AG10803 (cell line): ENCODE measurements around the gene PPP1R14C.

Experiments
- DNase-seq: peaks from one replicate; pipeline ENCODE4 v3.0.0; 2010; ENCODE audit warnings: low read depth
- H3K4me3 ChIP-seq: 2 replicates; pipeline ENCODE4 v1.5.1; 2011; ENCODE audit warnings: mild to moderate bottlenecking, low read length, control low read depth
- TF ChIP-seq, protein P1 (sequence below): conservative IDR thresholded peaks from 2 replicates; pipeline ENCODE4 v1.5.1; 2011; ENCODE audit warnings: mild to moderate bottlenecking, low read length, control low read depth, inconsistent platforms

Gene PPP1R14C

GRCh38 chr6:150286460-150286859, 143.6 kb downstream of the PPP1R14C start:
- TF ChIP-seq, protein P1, sequence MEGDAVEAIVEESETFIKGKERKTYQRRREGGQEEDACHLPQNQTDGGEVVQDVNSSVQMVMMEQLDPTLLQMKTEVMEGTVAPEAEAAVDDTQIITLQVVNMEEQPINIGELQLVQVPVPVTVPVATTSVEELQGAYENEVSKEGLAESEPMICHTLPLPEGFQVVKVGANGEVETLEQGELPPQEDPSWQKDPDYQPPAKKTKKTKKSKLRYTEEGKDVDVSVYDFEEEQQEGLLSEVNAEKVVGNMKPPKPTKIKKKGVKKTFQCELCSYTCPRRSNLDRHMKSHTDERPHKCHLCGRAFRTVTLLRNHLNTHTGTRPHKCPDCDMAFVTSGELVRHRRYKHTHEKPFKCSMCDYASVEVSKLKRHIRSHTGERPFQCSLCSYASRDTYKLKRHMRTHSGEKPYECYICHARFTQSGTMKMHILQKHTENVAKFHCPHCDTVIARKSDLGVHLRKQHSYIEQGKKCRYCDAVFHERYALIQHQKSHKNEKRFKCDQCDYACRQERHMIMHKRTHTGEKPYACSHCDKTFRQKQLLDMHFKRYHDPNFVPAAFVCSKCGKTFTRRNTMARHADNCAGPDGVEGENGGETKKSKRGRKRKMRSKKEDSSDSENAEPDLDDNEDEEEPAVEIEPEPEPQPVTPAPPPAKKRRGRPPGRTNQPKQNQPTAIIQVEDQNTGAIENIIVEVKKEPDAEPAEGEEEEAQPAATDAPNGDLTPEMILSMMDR, result no peak
- no peak for DNase-seq
- H3K4me3 ChIP-seq, result no peak overlapping the region

DNA sequence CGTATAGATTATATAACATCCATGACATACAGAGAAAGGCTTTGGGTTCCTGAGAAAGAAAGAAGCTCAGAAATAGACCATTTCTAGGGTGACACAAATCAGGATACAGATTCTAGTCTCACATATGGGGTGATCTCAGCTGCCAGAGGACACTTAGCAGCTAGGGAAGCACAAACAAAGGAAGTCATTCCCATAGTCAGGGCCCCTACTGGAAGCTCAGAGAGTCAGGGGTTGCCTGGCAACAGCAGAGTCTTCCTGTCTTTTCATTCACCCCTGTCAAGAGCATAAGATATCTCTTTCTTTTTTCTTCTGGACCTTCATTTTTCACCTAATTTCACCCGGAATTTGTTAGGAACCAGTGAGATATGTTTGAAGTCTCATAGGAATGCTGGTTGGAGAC, 144.1 kb downstream of the PPP1R14C start:
- no peak overlapping the region for H3K4me3 ChIP-seq
- TF ChIP-seq, protein P1, result no peak
- no peak for DNase-seq

GRCh38 chr6:150288456-150288855, 145.6 kb downstream of the PPP1R14C start:
- DNase-seq, result no peak
- TF ChIP-seq, protein P1, result no peak
- H3K4me3 ChIP-seq, result no peak overlapping the region

DNA sequence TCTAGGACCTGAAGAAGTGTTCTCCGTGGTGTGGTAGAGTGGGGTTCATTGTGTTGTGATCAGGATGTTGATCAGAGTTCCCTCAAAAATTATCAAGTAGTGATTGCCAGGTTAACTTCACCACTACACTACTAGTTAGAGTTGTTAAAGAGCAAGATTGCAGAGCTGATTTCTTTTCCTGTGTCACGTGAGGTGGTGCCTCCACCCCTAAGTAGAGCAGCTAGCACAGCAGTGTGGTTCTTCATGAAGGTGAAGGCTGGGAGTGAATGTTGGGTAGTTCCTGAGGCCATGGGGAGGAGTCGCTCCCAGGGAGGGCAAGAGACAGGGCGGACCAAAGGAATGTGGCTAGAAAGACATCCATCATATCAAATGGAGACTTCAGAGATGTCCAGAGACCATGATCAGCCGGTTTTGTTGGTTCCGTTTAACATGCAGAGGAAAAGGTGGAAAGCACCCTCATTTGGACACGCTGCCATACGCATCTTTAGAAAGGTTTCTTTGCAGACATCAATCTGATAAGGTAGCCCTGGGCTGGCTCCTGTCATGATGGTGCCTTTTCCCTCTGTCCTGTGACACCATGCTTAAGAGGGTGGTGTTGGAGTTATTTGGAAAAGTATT, 146.7 kb downstream of the PPP1R14C start:
- no peak for DNase-seq
- no peak overlapping the region for H3K4me3 ChIP-seq
- TF ChIP-seq, protein P1, result no peak

- DNase-seq, result peak; percentile 54
- H3K4me3 ChIP-seq, result no peak overlapping the region
- TF ChIP-seq, protein P1, result no peak
These were observed 147.6 kb downstream of the PPP1R14C start for GRCh38 chr6:150290429-150290828.

- no peak overlapping the region for H3K4me3 ChIP-seq
- TF ChIP-seq, protein P1, result no peak
- DNase-seq, result no peak
These were observed 149.3 kb downstream of the PPP1R14C start for GRCh38 chr6:150291968-150292710.

DNA sequence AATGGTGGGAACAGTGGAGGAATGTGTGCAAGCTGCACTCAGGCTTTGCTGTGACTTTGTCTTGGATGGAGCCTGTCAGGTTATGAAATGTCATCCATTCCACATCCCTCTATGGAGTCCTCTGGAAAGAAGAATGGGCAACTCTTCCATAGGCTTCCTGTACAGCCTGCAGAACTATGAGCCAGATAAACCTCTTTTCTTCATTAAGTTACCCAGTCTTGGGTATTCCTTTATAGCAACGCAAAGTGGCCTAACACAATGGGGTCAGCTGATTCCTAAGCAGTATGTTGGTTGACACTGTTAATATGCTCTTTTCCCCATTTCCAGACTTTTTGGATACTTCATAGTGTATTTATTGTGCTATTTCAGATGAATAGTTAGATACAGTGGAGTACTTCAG, 150.2 kb downstream of the PPP1R14C start:
- no peak for DNase-seq
- TF ChIP-seq, protein P1, result no peak
- H3K4me3 ChIP-seq, result no peak overlapping the region
